GM04503 (cell line): ENCODE measurements around the gene ZCCHC3.

Source experiments
- DNase-seq: peaks from one replicate; pipeline ENCODE4 v3.0.0-alpha.2; 2012; ENCODE audit warnings: low read depth

Gene ZCCHC3

DNA sequence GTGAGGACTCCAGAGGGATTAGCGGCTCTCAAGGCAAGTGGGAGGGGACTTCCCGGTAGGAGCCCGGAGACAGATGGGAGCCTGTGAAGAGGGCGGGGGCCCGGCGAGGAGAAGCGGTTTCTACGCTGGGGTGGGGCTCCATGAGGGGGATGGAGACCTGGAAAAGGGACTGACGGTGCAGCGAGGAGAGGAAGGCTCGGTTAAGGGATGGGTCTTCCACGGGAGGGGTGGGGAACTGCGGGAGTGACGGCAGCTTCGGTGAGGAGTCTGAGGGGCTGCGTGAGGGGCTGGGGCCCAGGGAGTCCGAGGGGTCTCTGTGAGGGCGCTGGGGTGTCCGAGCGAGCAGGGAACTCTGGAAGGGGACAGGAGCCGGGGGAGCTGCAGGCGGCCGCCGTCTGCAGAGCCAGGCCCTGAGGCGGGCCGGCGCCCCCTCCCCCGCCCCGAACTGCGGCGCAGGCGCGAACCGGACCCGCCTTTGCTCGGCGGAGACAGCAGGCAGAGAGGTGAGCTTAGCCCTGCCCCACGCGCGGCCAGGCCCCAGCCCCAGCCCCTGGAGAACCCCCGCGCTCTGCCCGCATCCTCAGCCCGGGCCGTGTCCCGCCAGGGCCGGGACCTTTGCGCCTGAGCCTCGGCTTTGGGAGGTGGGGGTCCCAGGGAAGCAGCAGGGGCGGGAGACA, 49.4 kb downstream of the ZCCHC3 start, which contains the start of gene NRSN2:
Gene NRSN2 (plus strand): TSS at position 472 of the 677 bp plus-strand sequence. CDS start 2,533 bp downstream, outside the sequence.
- DNase-seq: no peak

DNA sequence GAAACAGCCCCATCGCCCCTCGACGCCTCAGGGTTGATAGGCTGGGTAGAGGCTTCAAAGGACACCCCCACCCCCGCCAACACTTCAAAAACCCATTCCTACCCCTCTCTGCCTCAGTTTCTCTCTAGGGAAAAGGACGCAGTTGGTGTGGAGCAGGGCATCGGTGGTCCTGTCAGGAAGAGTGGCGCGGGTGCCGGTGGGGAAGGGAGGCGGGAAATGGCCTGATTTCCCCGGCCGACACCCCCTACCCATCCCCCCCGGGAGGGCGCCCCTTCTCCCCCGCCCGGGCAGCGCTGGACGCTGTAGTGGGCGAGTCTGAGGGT, 49.9 kb downstream of the ZCCHC3 start:
- DNase-seq: no peak

DNA sequence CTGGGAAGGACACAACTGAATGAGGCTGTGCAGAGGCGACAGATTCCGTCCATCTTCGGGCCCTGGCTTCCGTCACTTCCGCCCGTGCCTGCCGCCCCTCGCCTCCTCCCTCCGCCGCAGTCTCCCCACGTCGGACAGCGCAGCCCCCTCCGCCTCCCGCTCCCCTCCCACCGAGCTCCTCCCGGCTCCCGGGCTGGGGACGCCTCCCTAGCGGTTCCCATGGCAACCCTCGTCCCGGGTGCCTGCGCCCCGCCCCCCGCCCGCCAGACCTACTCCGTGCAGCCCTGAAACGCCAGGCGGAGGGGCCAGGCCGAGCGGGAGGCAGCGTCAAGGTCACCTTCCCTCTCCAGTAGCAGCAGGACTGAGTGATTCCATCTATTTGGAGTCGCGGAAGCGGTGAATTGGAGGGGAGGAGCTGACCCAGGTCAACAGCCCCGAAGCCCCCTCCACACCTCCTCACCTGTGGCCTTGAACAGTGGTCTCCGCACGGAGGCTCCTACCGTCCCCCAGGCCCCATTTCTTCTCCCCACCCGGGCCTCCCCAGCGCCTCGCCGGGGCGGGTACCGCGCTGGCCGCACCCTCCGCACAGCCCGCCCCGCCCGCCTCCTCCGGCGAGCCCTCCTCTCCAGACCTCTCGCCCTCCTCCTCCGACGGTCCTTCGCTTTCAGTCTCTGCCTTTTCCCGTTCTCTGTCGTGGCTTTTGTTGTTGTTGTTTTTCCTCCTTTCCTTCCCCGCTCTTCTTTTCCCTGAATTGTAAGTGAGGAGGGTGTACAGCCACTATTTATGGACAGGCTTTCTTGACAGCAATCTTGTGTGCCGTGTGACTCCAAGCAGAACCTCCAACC, 50.5 kb downstream of the ZCCHC3 start:
- peak; percentile 51 for DNase-seq

DNA sequence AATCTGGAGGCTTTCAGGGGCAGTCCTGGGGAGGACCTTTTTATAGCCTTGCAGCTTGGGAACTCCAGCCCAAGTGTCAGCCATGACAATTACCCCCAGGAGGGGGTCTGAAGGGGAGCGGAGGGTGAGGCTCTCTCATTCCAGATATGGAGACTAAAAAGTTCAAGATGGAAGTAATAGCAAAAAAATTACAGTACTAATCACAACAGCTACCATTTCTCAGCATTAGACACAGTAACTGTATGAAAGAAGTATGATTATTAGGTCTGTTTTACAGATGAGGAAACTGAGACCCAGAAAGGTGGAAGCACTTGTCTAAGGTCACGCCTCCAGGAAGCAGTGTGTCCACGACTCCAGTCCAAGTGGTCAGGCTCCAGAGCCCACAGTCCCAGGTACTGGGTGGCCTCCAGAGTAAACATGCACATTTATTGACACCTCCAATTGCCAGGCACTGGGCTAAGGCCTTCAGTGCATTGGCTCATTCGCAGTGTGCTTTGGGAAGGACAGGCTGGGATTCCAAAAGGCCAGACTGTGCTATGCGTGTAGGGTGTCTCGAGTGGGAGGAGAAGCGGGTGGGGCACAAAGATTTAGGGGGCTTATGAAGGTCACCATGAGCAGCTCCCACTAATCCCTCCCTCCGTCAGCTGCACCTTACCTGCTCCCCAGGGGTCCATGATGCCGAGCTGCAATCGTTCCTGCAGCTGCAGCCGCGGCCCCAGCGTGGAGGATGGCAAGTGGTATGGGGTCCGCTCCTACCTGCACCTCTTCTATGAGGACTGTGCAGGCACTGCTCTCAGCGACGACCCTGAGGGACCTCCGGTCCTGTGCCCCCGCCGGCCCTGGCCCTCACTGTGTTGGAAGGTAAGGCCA, 51.8 kb downstream of the ZCCHC3 start:
- DNase-seq: no peak
